ENCODE data around the gene RPL34.

RPL34 gene

GRCh38 chr4:108674356-108674977 is 54.1 kb downstream of the RPL34 start:
- no peak for TF ChIP-seq YY1 (IDR thresholded peaks at IDR 0.05; ENCODE audit: insufficient read depth, insufficient read length)
- TF ChIP-seq ZNF274 (IDR thresholded peaks at IDR 0.05; ENCODE audit: low read depth, low read length) = no peak
- no peak for TF ChIP-seq SUZ12 (IDR thresholded peaks at IDR 0.05; ENCODE audit: extremely low read depth, insufficient read depth, insufficient read length)
- no peak for DNase-seq (ENCODE audit: low read depth, low spot score)
- H3K4me3 ChIP-seq (ENCODE audit: insufficient read length, low read depth) = no peak overlapping the region
- no peaks in the 10 kb centered on the region for H3K9me3 ChIP-seq (ENCODE audit: insufficient read depth, low read length)
- H3K4me1 ChIP-seq (ENCODE audit: insufficient read depth, insufficient read length) = no peaks in the 10 kb centered on the region
- no peak overlapping the region for H3K9ac ChIP-seq (ENCODE audit: insufficient read length, low read depth)
- H3K36me3 ChIP-seq (ENCODE audit: insufficient read depth, insufficient read length, low read length) = peaks cover 6% of the 10 kb centered on the region
- no peaks in the 10 kb centered on the region for H3K27me3 ChIP-seq (ENCODE audit: insufficient read depth, insufficient read length)

Data from NT2/D1 (cell line).